ENCODE results near the gene KCNA5. TPM values are rescaled to one million over a fixed set of nuclear protein-coding genes. Genes with fewer than 3 reads are reported as not detected.

KCNA5 gene
- total RNA-seq, 2 experiments from 2014 or later = not detected

- H3K9me3 Mint-ChIP-seq = no peaks in the 10 kb centered on the region
- H3K27me3 Mint-ChIP-seq = peaks cover 20% of the 10 kb centered on the region
- H3K4me3 Mint-ChIP-seq = no peak overlapping the region
- no peak for DNase-seq
- H3K36me3 Mint-ChIP-seq = no peaks in the 10 kb centered on the region
- H3K27ac Mint-ChIP-seq = no peak overlapping the region
- intact Hi-C loops (cut with micrococcal nuclease) = no loop called here
- CTCF ChIA-PET = interaction anchor here (0.8 kb wide), 1 partner anchor 26 kb away, joined by 3 read pairs; no protein-coding TSS in a partner anchor
- no peaks in the 10 kb centered on the region for H3K4me1 Mint-ChIP-seq (ENCODE audit: low read depth)
- POLR2A ChIA-PET = no interaction called here
Measured at GRCh38 chr12:5047729-5048128, 4.0 kb downstream of the KCNA5 start.

GRCh38 chr12:5050542-5050941, 6.9 kb downstream of the KCNA5 start:
- DNase-seq = no peak
- Mint-ChIP-seq H3K4me1 (ENCODE audit: low read depth) (no peaks in the 10 kb centered on the region), H3K4me3 (no peak overlapping the region), H3K27me3 (peaks cover 11% of the 10 kb centered on the region), H3K36me3 (no peaks in the 10 kb centered on the region), H3K27ac (no peak overlapping the region), H3K9me3 (no peaks in the 10 kb centered on the region)
- intact Hi-C loops (cut with micrococcal nuclease) = no loop called here
- POLR2A ChIA-PET = no interaction called here
- CTCF ChIA-PET = no interaction called here

GRCh38 chr12:5051334-5051733, 7.7 kb downstream of the KCNA5 start:
- intact Hi-C loops (cut with micrococcal nuclease) = no loop called here
- H3K9me3 Mint-ChIP-seq = no peaks in the 10 kb centered on the region
- H3K36me3 Mint-ChIP-seq = no peaks in the 10 kb centered on the region
- H3K4me3 Mint-ChIP-seq = no peak overlapping the region
- CTCF ChIA-PET = no interaction called here
- POLR2A ChIA-PET = no interaction called here
- H3K4me1 Mint-ChIP-seq (ENCODE audit: low read depth) = no peaks in the 10 kb centered on the region
- DNase-seq = no peak
- H3K27ac Mint-ChIP-seq = no peak overlapping the region
- peaks cover 11% of the 10 kb centered on the region for H3K27me3 Mint-ChIP-seq

DNA sequence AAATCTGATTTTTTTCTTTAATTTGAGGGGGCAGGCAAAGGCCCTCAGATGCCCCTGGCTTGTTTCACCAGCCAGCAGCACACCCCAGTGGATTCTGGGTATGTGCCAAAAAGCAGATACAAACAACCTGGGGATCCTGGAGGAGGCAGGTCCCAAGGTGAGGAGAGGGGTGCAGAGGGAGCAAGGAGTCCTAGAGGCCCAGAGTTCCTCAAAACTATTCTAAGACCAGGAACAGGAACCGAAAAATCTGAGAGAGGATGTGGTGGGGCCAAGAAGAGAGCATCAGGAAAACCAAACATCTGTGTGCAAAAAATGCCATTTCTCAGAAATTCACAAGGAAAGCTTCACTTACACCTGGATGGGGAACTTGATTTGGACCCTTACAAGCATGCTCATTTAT, 8.2 kb downstream of the KCNA5 start:
- ChIA-PET CTCF (interaction anchor here (2.2 kb wide), 1 partner anchor 29 kb away, joined by 7 read pairs; no protein-coding TSS in a partner anchor), POLR2A (interaction anchor here (0.6 kb wide), 1 partner anchor 95 kb away, joined by 3 read pairs; no protein-coding TSS in a partner anchor)
- H3K4me3 Mint-ChIP-seq = no peak overlapping the region
- H3K27ac Mint-ChIP-seq = no peak overlapping the region
- H3K9me3 Mint-ChIP-seq = no peaks in the 10 kb centered on the region
- DNase-seq = no peak
- intact Hi-C loops (cut with micrococcal nuclease) = no loop called here
- no peaks in the 10 kb centered on the region for H3K36me3 Mint-ChIP-seq
- H3K4me1 Mint-ChIP-seq (ENCODE audit: low read depth) = no peaks in the 10 kb centered on the region
- H3K27me3 Mint-ChIP-seq = peaks cover 11% of the 10 kb centered on the region

- DNase-seq = no peak
- intact Hi-C loops (cut with micrococcal nuclease) = no loop called here
- H3K9me3 Mint-ChIP-seq = no peaks in the 10 kb centered on the region
- no peak overlapping the region for H3K4me3 Mint-ChIP-seq
- H3K27ac Mint-ChIP-seq = no peak overlapping the region
- H3K4me1 Mint-ChIP-seq (ENCODE audit: low read depth) = no peaks in the 10 kb centered on the region
- ChIA-PET CTCF (interaction anchor here (2.2 kb wide), 1 partner anchor 30 kb away, joined by 7 read pairs; no protein-coding TSS in a partner anchor), POLR2A (no interaction called here)
- H3K36me3 Mint-ChIP-seq = no peaks in the 10 kb centered on the region
- H3K27me3 Mint-ChIP-seq = peaks cover 13% of the 10 kb centered on the region
Measured at GRCh38 chr12:5052348-5052747, 8.7 kb downstream of the KCNA5 start.

GRCh38 chr12:5059358-5059757, 15.7 kb downstream of the KCNA5 start:
- ChIA-PET POLR2A (no interaction called here), CTCF (interaction anchor here (0.9 kb wide), 1 partner anchor 25 kb away, joined by 3 read pairs; no protein-coding TSS in a partner anchor)
- Mint-ChIP-seq H3K9me3 (no peaks in the 10 kb centered on the region), H3K36me3 (no peaks in the 10 kb centered on the region), H3K4me3 (no peak overlapping the region), H3K27ac (no peak overlapping the region), H3K27me3 (peaks cover 10% of the 10 kb centered on the region), H3K4me1 (ENCODE audit: low read depth) (no peaks in the 10 kb centered on the region)
- intact Hi-C loops (cut with micrococcal nuclease) = no loop called here
- DNase-seq = no peak

DNA sequence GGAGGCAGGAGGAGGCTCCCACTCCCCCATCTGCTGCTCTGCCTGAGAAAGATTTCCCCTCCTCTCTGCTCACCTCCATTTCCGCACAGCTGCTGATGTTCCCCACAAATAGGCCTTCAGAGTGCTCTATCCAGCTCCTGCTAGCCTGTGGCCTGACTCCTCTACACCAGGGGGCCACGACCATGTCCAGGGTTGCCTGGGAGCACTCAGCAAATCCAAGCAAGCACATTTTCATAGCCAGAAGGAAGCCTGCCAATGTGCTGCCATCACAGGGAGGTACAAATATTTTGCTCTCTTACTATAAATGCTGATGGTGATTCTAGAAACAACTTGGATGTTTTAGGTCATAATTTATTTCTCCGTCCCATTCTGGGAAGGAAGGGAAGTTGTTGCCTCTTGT, 17.3 kb downstream of the KCNA5 start:
- no peaks in the 10 kb centered on the region for H3K4me1 Mint-ChIP-seq (ENCODE audit: low read depth)
- H3K27me3 Mint-ChIP-seq = peaks cover 9% of the 10 kb centered on the region
- ChIA-PET POLR2A (no interaction called here), CTCF (no interaction called here)
- no peak overlapping the region for H3K27ac Mint-ChIP-seq
- H3K9me3 Mint-ChIP-seq = no peaks in the 10 kb centered on the region
- H3K4me3 Mint-ChIP-seq = no peak overlapping the region
- no peak for DNase-seq
- H3K36me3 Mint-ChIP-seq = no peaks in the 10 kb centered on the region
- intact Hi-C loops (cut with micrococcal nuclease) = no loop called here

- no peaks in the 10 kb centered on the region for H3K4me1 Mint-ChIP-seq (ENCODE audit: low read depth)
- ChIA-PET CTCF (no interaction called here), POLR2A (no interaction called here)
- intact Hi-C loops (cut with micrococcal nuclease) = no loop called here
- H3K36me3 Mint-ChIP-seq = no peaks in the 10 kb centered on the region
- H3K4me3 Mint-ChIP-seq = no peak overlapping the region
- H3K27me3 Mint-ChIP-seq = peaks cover 7% of the 10 kb centered on the region
- no peaks in the 10 kb centered on the region for H3K9me3 Mint-ChIP-seq
- no peak for DNase-seq
- H3K27ac Mint-ChIP-seq = no peak overlapping the region
Measured at GRCh38 chr12:5063149-5063548, 19.5 kb downstream of the KCNA5 start.

DNA sequence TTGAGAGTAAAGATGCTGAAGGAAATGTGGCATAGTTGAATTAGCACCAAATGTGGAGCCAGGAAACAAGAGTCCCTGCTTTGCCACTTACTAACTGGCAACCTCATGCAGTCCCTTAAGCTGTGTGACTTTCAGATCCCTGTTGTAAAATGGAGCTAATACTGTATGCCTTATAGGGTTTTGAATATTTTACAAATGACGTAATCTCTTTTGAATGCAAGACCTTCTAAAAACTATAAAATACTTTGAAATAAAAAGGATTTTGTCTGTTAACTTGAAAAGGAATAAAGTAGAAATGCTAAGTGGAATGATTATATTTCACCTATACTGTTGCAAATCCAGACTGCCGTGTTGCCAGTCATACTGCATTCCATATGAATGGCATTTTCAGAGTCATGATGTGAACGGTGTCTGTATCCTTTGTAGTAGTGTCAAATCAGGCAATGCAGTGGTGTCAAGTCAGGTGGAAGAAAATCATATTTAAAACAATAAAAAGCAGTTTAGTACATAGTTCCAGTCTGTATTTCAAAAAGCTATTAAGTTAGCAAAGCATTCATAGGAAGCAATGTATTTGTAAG, 21.3 kb downstream of the KCNA5 start:
- no peak overlapping the region for H3K4me3 Mint-ChIP-seq
- no peaks in the 10 kb centered on the region for H3K4me1 Mint-ChIP-seq (ENCODE audit: low read depth)
- H3K27me3 Mint-ChIP-seq = peaks cover 7% of the 10 kb centered on the region
- H3K9me3 Mint-ChIP-seq = no peaks in the 10 kb centered on the region
- no peak for DNase-seq
- ChIA-PET POLR2A (no interaction called here), CTCF (no interaction called here)
- H3K27ac Mint-ChIP-seq = no peak overlapping the region
- intact Hi-C loops (cut with micrococcal nuclease) = no loop called here
- H3K36me3 Mint-ChIP-seq = no peaks in the 10 kb centered on the region

DNA sequence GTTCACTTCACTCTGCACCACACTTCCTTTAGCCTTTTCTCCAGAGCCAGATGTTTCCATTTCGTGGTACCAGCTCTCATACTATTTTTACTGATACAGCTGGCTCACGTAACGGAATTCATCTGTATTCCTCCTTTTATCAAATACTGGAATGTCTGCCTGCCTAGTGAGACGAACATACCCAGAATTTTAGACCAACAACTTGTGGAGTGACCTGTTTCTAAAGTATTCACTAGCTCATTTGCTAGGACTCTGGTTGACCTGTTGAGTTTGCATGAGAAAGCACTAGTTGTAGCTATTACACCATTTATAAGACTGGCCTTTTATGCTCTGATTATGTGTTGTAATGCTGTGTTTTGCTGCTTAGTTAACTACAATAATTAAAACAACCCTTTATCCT, 22.6 kb downstream of the KCNA5 start:
- POLR2A ChIA-PET = no interaction called here
- intact Hi-C loops (cut with micrococcal nuclease) = no loop called here
- CTCF ChIA-PET = no interaction called here
- H3K9me3 Mint-ChIP-seq = no peaks in the 10 kb centered on the region
- peaks cover 3% of the 10 kb centered on the region for H3K27me3 Mint-ChIP-seq
- H3K4me3 Mint-ChIP-seq = no peak overlapping the region
- H3K36me3 Mint-ChIP-seq = no peaks in the 10 kb centered on the region
- no peak for DNase-seq
- no peak overlapping the region for H3K27ac Mint-ChIP-seq
- no peaks in the 10 kb centered on the region for H3K4me1 Mint-ChIP-seq (ENCODE audit: low read depth)

GRCh38 chr12:5068126-5068525, 24.4 kb downstream of the KCNA5 start:
- ChIA-PET POLR2A (no interaction called here), CTCF (interaction anchor here (1.9 kb wide), 1 partner anchor 213 kb away, joined by 5 read pairs; no protein-coding TSS in a partner anchor)
- Mint-ChIP-seq H3K27me3 (peaks cover 4% of the 10 kb centered on the region), H3K4me1 (ENCODE audit: low read depth) (no peaks in the 10 kb centered on the region), H3K9me3 (no peaks in the 10 kb centered on the region), H3K27ac (no peak overlapping the region), H3K4me3 (no peak overlapping the region), H3K36me3 (no peaks in the 10 kb centered on the region)
- no peak for DNase-seq
- intact Hi-C loops (cut with micrococcal nuclease) = no loop called here

DNA sequence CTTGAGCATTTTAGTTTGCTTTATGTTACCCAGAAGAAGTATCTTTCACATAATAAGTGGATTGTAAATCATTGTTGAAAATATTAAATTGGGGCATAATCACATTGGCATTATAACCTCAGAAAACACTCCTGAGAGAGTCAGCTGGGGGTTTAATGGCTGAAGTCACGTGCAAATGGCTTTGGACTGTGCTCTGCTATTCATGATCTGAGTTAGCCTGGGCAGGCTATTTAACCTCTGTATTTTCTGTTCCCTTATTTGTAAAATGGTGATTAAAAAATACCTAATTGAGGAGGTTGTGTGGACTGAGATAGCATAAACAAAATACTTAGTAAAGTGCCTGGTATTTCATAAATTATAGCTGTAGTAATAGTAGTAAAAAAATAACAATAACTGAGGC, 24.9 kb downstream of the KCNA5 start:
- no peak overlapping the region for H3K27ac Mint-ChIP-seq
- H3K4me3 Mint-ChIP-seq = no peak overlapping the region
- no peaks in the 10 kb centered on the region for H3K9me3 Mint-ChIP-seq
- peaks cover 4% of the 10 kb centered on the region for H3K27me3 Mint-ChIP-seq
- intact Hi-C loops (cut with micrococcal nuclease) = no loop called here
- ChIA-PET CTCF (interaction anchor here (1.9 kb wide), 1 partner anchor 213 kb away, joined by 5 read pairs; no protein-coding TSS in a partner anchor), POLR2A (no interaction called here)
- H3K4me1 Mint-ChIP-seq (ENCODE audit: low read depth) = no peaks in the 10 kb centered on the region
- DNase-seq = no peak
- no peaks in the 10 kb centered on the region for H3K36me3 Mint-ChIP-seq

- intact Hi-C loops (cut with micrococcal nuclease) = no loop called here
- POLR2A ChIA-PET = no interaction called here
- Mint-ChIP-seq H3K27ac (no peak overlapping the region), H3K4me1 (ENCODE audit: low read depth) (no peaks in the 10 kb centered on the region), H3K27me3 (peaks cover 7% of the 10 kb centered on the region), H3K9me3 (no peaks in the 10 kb centered on the region), H3K4me3 (no peak overlapping the region), H3K36me3 (no peaks in the 10 kb centered on the region)
- DNase-seq = no peak
- CTCF ChIA-PET = interaction anchor here (0.6 kb wide), 1 partner anchor 223 kb away, joined by 3 read pairs; no protein-coding TSS in a partner anchor
Measured at GRCh38 chr12:5070090-5070489, 26.4 kb downstream of the KCNA5 start.
